Vagina (tissue), 2 donors: ENCODE measurements around the gene FAM168B. TPM values are rescaled to one million over a fixed set of nuclear protein-coding genes. Genes with fewer than 3 reads are reported as not detected.

Experiments
- DNase-seq, 2 donors: peaks; one replicate each; pipeline ENCODE4 v3.0.0-alpha.2; 2017; ENCODE audit errors: extremely low spot score in 2 of 2
- H3K27ac ChIP-seq: fragments of 200-600 bp; sonication (generic); one replicate; pipeline ENCODE4 v1.5.1; 2019
- H3K27me3 ChIP-seq: fragments of 200-600 bp; sonication (generic); one replicate; pipeline ENCODE4 v1.5.1; 2019
- H3K36me3 ChIP-seq, 2 donors: fragments of 200-600 bp; sonication (generic); one replicate each; pipeline ENCODE4 v1.5.1; 2017 to 2019
- H3K4me1 ChIP-seq: fragments of 200-600 bp; sonication (generic); one replicate; pipeline ENCODE4 v1.5.1; 2019
- H3K4me3 ChIP-seq, 2 donors: fragments of 200-600 bp; sonication (generic); 1 replicate in 1 of 2; 2 replicates in 1 of 2; pipeline ENCODE4 v1.5.1; 2016 to 2019
- H3K9me3 ChIP-seq: fragments of 200-600 bp; sonication (generic); one replicate; pipeline ENCODE4 v1.5.1; 2019
- POLR2A ChIP-seq, 2 donors: fragments of 450-650 bp; IDR thresholded peaks; one replicate each; pipeline ENCODE4 v1.6.1; 2017; ENCODE audit warnings: antibody characterized with exemption in 2 of 2, mild to moderate bottlenecking in 2 of 2, moderate library complexity in 2 of 2
- POLR2AphosphoS5 ChIP-seq, 2 donors: sonication (generic); formaldehyde crosslinking; IDR thresholded peaks; one replicate each; pipeline ENCODE4 v1.9.0; 2017; ENCODE audit warnings: antibody characterized with exemption in 2 of 2, mild to moderate bottlenecking in 2 of 2, low read depth in 1 of 2; ENCODE audit not compliant: insufficient read depth in 1 of 2
- intact Hi-C: fragments of 100-400 bp; cut with DNase I; formaldehyde crosslinking; loops from one replicate; pipeline ENCODE4 v1.15.1; 2023
- total RNA-seq: library from RNA; depleted of rRNA; stranded (reverse); fragments of >200 nt; gene quantifications from one replicate; pipeline ENCODE4 v1.2.3, GENCODE V29; 2016
- TF ChIP-seq, protein P1 (sequence below), 3 experiments: fragments of 450-650 bp in 2 of 3; fragments of 200-600 bp in 1 of 3; sonication (generic) in 1 of 3; IDR thresholded peaks; one replicate each; pipeline ENCODE4 v1.5.1; 2017 to 2019; ENCODE audit warnings: antibody characterized with exemption in 3 of 3, mild to moderate bottlenecking in 2 of 3, moderate library complexity in 2 of 3

Gene FAM168B
- total RNA-seq, 1 donor from 2014 or later, result 56.7 TPM

DNA sequence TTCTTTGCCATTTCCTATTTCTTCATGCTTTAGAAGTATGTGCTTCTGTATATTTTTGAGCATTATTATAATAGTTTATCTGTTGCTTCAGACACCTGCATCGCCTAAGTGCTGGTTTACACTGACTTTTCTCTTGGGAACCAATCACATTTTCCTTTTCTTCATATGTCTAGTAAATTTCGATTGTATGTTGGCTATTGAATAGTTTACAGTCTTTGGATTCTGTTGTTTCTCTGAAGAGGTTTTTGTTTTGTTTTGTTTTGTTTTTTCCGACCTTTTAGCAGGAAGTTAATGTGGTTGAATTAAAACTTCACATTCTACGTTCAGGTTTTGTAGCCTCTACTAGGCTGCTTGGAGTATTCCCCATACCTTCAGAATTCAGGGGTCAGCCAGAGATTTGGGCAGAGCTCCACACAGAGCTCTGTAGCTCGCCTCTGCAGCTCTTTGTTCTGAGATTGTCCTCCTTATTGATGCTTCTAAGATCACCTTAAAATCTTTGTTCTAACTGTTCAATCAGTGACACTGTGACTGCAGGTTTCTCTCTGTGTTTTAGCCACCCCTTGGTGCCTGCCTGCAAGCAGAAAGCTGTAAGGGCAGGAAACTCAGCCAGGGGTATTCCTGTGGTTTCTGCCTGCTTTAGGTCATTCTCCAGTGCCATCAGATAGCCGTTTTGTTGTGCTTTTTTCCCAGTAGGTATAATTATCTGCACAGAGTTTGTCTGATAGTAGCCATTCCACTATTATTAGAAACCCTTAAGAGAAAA lies 83.4 kb downstream of the FAM168B start:
- H3K36me3 ChIP-seq, result no peaks in the 10 kb centered on the region
- H3K27ac ChIP-seq, result no peak overlapping the region
- intact Hi-C loops, result no loop called here
- no peak for TF ChIP-seq POLR2A (IDR thresholded peaks at IDR 0.05)
- TF ChIP-seq, protein P1, sequence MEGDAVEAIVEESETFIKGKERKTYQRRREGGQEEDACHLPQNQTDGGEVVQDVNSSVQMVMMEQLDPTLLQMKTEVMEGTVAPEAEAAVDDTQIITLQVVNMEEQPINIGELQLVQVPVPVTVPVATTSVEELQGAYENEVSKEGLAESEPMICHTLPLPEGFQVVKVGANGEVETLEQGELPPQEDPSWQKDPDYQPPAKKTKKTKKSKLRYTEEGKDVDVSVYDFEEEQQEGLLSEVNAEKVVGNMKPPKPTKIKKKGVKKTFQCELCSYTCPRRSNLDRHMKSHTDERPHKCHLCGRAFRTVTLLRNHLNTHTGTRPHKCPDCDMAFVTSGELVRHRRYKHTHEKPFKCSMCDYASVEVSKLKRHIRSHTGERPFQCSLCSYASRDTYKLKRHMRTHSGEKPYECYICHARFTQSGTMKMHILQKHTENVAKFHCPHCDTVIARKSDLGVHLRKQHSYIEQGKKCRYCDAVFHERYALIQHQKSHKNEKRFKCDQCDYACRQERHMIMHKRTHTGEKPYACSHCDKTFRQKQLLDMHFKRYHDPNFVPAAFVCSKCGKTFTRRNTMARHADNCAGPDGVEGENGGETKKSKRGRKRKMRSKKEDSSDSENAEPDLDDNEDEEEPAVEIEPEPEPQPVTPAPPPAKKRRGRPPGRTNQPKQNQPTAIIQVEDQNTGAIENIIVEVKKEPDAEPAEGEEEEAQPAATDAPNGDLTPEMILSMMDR (IDR thresholded peaks at IDR 0.05), result no peak
- TF ChIP-seq POLR2AphosphoS5 (IDR thresholded peaks at IDR 0.05; ENCODE audit: insufficient read depth in 1 of 2, low read depth in 1 of 2), result no peak
- no peak for DNase-seq
- no peaks in the 10 kb centered on the region for H3K9me3 ChIP-seq
- no peaks in the 10 kb centered on the region for H3K4me1 ChIP-seq
- no peaks in the 10 kb centered on the region for H3K27me3 ChIP-seq
- no peak overlapping the region for H3K4me3 ChIP-seq

DNA sequence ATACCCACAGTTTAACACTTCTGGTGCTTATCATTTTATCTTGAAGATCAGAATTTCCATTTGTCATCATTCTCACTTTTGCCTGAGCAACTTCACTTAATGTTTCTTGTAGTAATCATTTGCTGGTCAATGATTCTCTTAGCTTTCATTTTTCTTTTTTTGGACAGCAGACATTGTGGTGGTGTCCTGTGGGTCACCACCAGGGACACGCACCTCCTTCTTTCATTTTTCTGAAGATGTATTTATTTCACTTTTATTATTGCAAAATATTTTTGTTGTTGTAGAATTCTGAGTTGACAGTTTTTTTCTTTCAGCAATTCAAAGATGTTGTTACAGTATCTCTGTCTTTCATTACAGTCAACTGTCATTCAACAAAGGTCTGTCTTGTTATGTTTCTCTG lies 84.3 kb downstream of the FAM168B start:
- Histone ChIP-seq H3K36me3 (no peaks in the 10 kb centered on the region), H3K4me1 (no peaks in the 10 kb centered on the region), H3K27ac (no peak overlapping the region), H3K9me3 (no peaks in the 10 kb centered on the region), H3K4me3 (no peak overlapping the region), H3K27me3 (no peaks in the 10 kb centered on the region)
- intact Hi-C loops, result no loop called here
- no peak for TF ChIP-seq POLR2AphosphoS5 (IDR thresholded peaks at IDR 0.05; ENCODE audit: insufficient read depth in 1 of 2, low read depth in 1 of 2)
- no peak for TF ChIP-seq POLR2A (IDR thresholded peaks at IDR 0.05)
- TF ChIP-seq, protein P1 (IDR thresholded peaks at IDR 0.05), result no peak
- DNase-seq, result no peak

DNA sequence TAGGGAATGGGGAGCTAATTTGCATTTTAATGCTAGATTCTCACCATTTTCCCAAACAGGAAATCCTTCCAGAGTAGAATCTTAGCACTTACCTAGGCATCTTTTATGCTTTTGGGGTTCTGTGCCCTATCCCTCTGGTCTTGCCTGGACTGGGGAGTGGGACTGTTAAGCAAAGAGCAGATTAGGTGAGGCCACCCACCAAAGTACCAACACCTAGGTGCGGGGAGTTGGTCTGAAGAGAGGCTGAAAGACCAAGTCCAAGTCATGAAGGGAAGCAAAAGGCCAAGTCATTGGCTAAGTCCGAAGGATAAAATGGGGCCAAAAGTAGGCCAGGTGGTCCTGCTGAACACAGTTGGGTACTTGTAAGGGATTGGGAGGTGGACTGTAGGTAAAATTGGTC lies 86.7 kb downstream of the FAM168B start:
- H3K9me3 ChIP-seq, result no peaks in the 10 kb centered on the region
- TF ChIP-seq, protein P1 (IDR thresholded peaks at IDR 0.05), result no peak
- TF ChIP-seq POLR2A (IDR thresholded peaks at IDR 0.05) (no peak), POLR2AphosphoS5 (IDR thresholded peaks at IDR 0.05; ENCODE audit: insufficient read depth in 1 of 2, low read depth in 1 of 2) (no peak)
- no peaks in the 10 kb centered on the region for H3K27me3 ChIP-seq
- no peaks in the 10 kb centered on the region for H3K36me3 ChIP-seq
- H3K4me3 ChIP-seq, result no peak overlapping the region
- no peak overlapping the region for H3K27ac ChIP-seq
- intact Hi-C loops, result no loop called here
- H3K4me1 ChIP-seq, result no peaks in the 10 kb centered on the region
- DNase-seq, result no peak

DNA sequence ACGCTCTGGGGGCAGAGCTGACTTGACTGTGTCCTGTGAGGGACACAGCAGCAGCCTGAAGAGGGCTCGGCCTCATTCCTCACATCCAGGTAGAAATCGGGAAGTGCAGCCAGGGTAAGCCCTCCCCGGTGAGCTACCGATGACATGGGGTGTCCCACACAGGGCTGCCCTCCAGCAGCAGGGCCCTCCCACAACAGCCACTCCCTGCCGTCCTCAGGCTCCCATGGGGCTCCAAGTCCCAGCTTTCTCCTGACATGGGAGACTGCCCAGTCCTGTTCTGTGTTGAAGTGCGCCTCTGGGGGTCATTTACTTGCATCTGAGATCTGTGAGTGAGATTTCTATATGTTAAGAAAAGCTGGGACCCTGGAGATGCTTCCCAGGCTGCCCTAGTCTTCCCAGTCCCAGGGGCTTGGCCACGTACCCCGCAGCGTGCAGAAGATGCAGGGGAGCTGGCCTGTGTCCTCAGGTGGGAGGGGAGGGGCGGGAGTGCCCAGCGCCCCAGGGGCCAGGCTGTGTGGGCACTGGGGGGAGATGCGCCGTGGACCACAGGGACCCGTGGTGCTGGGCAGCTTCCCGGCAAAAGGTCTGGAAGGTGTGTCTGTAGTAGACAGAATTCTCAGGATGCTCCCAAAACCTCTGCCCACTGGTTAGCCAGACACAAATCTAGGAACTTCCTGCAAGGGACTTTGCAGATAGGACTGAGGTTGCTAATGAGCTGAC lies 87.9 kb downstream of the FAM168B start:
- H3K4me3 ChIP-seq, result no peak overlapping the region
- H3K36me3 ChIP-seq, result no peaks in the 10 kb centered on the region
- TF ChIP-seq POLR2AphosphoS5 (IDR thresholded peaks at IDR 0.05; ENCODE audit: insufficient read depth in 1 of 2, low read depth in 1 of 2) (no peak), POLR2A (IDR thresholded peaks at IDR 0.05) (no peak)
- TF ChIP-seq, protein P1 (IDR thresholded peaks at IDR 0.05), result no peak
- no peak for DNase-seq
- no peaks in the 10 kb centered on the region for H3K4me1 ChIP-seq
- H3K27me3 ChIP-seq, result no peaks in the 10 kb centered on the region
- H3K27ac ChIP-seq, result no peak overlapping the region
- no peaks in the 10 kb centered on the region for H3K9me3 ChIP-seq
- intact Hi-C loops, result no loop called here
